HuH-7 (cell line): ENCODE measurements around the gene TBC1D16.
"Not testable (repeated sequence)": the region's sequence is repeated elsewhere in the genome, so short reads cannot be mapped to it uniquely, and the experiment has no call there.

Experiments used
- DNase-seq: peaks from one replicate; pipeline ENCODE4 v3.0.0; 2011; ENCODE audit warnings: low spot score

Gene TBC1D16

GRCh38 chr17:80002690-80003490 is 32.8 kb downstream of the TBC1D16 start:
- DNase-seq: peak; percentile 84

- DNase-seq: no peak
Measured at GRCh38 chr17:80002070-80002641, 33.5 kb downstream of the TBC1D16 start.

- DNase-seq: no peak
Measured at GRCh38 chr17:80000981-80001775, 34.5 kb downstream of the TBC1D16 start.

- no peak for DNase-seq
Measured at GRCh38 chr17:80000136-80000535, 35.5 kb downstream of the TBC1D16 start.

- DNase-seq: no peak
Measured at GRCh38 chr17:79997011-79997660, 38.5 kb downstream of the TBC1D16 start.

- DNase-seq: no peak
Measured at GRCh38 chr17:79996291-79996690, 39.4 kb downstream of the TBC1D16 start.

GRCh38 chr17:79995696-79996095 is 40.0 kb downstream of the TBC1D16 start:
- no peak for DNase-seq

- no peak for DNase-seq
Measured at GRCh38 chr17:79994602-79995001, 41.1 kb downstream of the TBC1D16 start.

GRCh38 chr17:79994228-79994569 is 41.5 kb downstream of the TBC1D16 start:
- not testable (repeated sequence) for DNase-seq

GRCh38 chr17:79993390-79994227 is 42.1 kb downstream of the TBC1D16 start:
- DNase-seq: peak; percentile 97

- no peak for DNase-seq
Measured at GRCh38 chr17:79992649-79993389, 42.9 kb downstream of the TBC1D16 start.

- peak; percentile 65 for DNase-seq
Measured at GRCh38 chr17:79991924-79992648, 43.6 kb downstream of the TBC1D16 start.

GRCh38 chr17:79991140-79991923 is 44.3 kb downstream of the TBC1D16 start:
- peak; percentile 95 for DNase-seq

GRCh38 chr17:79990704-79991103 is 45.0 kb downstream of the TBC1D16 start:
- no peak for DNase-seq

- DNase-seq: no peak
Measured at GRCh38 chr17:79990051-79990592, 45.5 kb downstream of the TBC1D16 start.

GRCh38 chr17:79989106-79989835 is 46.4 kb downstream of the TBC1D16 start:
- no peak for DNase-seq

GRCh38 chr17:79988185-79988971 is 47.3 kb downstream of the TBC1D16 start:
- DNase-seq: peak; percentile 60

- DNase-seq: no peak
Measured at GRCh38 chr17:79987935-79988184, 47.8 kb downstream of the TBC1D16 start.
